HG02884 (cell line): ENCODE data around the gene ZNF205.

Experiments used
- ATAC-seq: cut with Tn5 transposase; IDR thresholded peaks from one replicate; pipeline ENCODE4 v1.9.1; 2021; ENCODE audit warnings: mild to moderate bottlenecking, moderate library complexity; ENCODE audit not compliant: unreplicated experiment

ZNF205 gene

DNA sequence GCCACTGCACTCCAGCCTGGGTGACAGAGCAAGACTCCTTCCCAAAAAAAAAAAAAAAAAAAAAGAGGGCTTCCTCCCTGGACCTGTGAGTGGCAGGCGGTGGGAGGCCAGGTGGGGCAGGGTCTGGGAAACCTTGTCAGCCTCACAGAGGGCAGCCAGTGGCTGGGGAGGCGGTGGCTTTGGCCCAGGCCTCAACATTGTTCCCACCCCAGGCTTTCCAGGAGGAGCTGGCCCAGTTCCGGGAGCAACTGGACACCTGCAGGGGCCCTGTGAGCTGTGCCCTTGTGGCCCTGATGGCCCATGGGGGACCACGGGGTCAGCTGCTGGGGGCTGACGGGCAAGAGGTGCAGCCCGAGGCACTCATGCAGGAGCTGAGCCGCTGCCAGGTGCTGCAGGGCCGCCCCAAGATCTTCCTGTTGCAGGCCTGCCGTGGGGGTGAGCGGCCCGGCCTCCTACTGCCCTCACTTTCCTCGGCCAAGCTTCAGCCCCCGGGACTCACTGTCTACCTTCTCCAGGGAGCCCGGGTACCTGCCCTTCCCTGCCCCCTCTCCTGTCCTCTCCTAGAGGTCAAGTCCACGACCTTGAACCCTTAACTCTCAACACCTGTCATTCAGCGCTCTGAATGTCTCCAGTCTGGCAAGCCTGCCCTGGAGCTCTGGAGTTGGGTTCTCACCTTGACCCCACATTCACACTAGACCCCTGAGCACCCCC is 34.8 kb downstream of the ZNF205 start:
- ATAC-seq: no peak

DNA sequence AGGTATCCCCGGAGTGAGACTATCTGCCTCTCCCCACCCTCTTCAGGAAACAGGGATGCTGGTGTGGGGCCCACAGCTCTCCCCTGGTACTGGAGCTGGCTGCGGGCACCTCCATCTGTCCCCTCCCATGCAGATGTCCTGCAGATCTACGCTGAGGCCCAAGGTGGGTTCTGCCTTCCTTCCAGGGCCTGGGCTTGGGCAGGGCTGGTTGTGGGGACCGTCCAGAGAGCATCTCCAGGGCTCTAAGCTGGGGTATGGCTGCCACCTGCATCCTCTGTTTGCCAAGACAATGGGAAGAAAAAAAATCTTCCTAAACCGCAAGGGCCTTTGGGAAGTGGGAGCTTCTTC is 35.3 kb downstream of the ZNF205 start:
- no peak for ATAC-seq

GRCh38 chr16:3148256-3149192 is 36.1 kb downstream of the ZNF205 start:
- ATAC-seq: no peak

- no peak for ATAC-seq
Observed at GRCh38 chr16:3149193-3149530, 36.8 kb downstream of the ZNF205 start.

GRCh38 chr16:3149630-3150345 is 37.4 kb downstream of the ZNF205 start:
- ATAC-seq: no peak

GRCh38 chr16:3150346-3151218 is 38.2 kb downstream of the ZNF205 start:
- ATAC-seq: peak; percentile 59

- ATAC-seq: no peak
Observed at GRCh38 chr16:3152027-3152276, 39.6 kb downstream of the ZNF205 start.

GRCh38 chr16:3152277-3152990 is 40.0 kb downstream of the ZNF205 start:
- no peak for ATAC-seq

- ATAC-seq: no peak
Observed at GRCh38 chr16:3152991-3153368, 40.6 kb downstream of the ZNF205 start.

DNA sequence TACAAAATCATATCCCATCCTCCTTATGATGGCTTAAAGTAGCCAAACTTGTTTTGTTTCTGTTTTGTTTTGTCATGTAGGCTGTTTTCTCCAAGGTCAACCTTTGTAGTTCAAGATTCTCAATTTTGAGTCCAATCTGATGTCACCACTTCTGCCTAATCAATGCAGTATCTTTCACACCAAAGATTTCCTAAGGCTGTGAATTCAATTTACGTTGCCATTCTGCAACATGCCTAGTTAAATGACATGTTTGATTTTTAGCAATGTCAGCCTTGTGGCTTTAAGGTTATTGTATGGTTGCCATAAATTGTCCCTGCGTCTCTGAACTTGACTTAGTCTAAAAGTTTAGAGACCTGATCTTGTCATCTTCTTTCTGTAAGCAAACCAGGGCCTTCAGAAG is 42.8 kb downstream of the ZNF205 start:
- no peak for ATAC-seq

DNA sequence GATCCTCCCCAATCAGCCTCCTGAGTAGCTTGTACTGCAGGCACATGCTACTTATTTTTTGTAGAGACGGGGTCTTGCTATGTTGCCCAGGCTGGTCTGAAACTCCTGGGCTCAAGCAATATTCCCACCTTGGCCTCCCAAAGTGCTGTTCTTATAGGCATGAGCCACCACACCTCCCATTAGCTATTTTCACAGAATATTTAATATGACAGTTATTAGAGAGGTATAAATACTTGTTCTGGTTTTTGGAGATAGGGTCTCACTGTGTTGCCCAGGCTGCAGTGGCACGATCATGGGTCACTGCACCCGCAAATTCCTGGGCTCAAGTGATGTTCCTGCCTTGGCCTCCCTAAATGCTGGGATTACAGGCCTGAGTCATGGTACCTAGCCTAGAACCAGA is 43.6 kb downstream of the ZNF205 start:
- ATAC-seq: no peak

GRCh38 chr16:3157229-3158025 is 45.0 kb downstream of the ZNF205 start:
- no peak for ATAC-seq

DNA sequence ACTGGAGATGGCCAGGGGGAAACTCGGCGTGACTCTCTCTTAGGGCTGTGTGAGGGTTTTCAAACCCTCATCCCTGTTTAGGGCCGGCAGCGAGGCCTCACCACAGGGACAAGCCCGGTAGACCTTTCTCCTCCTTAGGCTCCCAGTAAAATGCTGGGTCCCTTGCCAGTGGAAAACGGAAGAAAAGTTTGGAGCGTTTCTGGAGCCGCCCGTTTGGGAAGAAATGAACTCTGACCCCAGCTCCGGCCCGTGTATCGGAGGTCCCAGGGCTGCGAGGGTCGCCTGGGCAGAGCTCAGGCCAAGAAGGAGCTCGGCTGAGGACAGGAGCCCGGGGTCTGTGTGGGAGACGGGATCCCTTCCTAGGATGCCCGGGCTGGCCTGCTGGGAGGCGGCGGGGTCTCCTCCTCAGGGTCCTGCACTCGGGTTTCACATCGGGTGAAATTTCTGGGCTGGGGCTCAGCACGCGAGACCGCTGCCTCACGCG is 45.7 kb downstream of the ZNF205 start:
- ATAC-seq: no peak

GRCh38 chr16:3158510-3159314 is 46.3 kb downstream of the ZNF205 start:
- no peak for ATAC-seq

DNA sequence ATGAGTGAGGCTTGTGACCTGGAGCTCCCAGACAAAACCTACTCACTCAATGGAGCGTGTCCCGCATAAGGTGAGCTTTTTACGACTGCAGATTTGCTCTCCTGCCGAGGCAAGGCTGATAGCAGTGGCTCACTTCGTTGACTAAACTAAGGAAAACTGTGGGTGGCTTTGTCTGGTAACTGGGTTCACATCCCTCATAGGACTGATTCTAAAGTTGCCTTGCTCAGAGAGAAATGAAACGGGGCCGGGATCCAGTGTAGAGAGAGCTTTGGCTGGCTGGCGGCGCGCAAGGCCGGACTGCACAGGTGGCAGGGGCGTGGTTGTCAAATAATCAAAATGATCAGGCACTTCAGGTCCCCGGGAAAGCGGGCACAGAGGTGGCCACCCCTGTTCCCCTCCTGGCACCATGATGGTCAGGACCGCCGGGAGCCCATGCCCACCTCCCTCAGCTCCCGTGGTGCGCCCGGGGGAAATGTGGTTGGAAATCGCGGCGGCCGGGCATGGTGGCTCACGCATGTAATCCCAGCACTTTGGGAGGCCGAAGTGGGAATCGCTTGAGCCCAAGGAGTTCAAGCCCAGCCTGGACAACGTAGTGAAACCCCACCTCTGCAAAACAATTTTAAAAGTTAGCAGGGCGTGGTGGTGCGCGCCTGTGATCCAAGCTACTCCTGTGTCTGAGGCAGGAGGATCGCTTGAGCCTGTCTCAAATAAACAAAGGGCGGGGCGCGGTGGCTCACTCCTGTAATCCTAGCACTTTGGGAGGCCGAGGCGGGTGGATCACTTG is 49.0 kb downstream of the ZNF205 start:
- no peak for ATAC-seq

GRCh38 chr16:3164121-3164991 is 52.0 kb downstream of the ZNF205 start:
- no peak for ATAC-seq
